HFFc6 (cell line): ENCODE results near the gene DISP2. TPM values are rescaled to one million over a fixed set of nuclear protein-coding genes. Genes with fewer than 3 reads are reported as not detected.
A peak's percentile ranks its signal among the peaks of the same experiment; 100 is the strongest.

ENCODE experiments used
- DNase-seq: peaks from one replicate; pipeline ENCODE4 v3.0.0-alpha.2; 2018
- H3K27ac Mint-ChIP-seq: 2 replicates; pipeline ENCODE4 v1.8.0; 2020; ENCODE audit warnings: mild to moderate bottlenecking, mixed read lengths
- H3K27me3 Mint-ChIP-seq: 2 replicates; pipeline ENCODE4 v1.8.0; 2021; ENCODE audit warnings: mild to moderate bottlenecking, moderate library complexity, mixed read lengths; ENCODE audit not compliant: insufficient read depth
- H3K36me3 Mint-ChIP-seq: 2 replicates; pipeline ENCODE4 v1.8.0; 2021; ENCODE audit warnings: low read depth, mixed read lengths
- H3K4me1 Mint-ChIP-seq: 2 replicates; pipeline ENCODE4 v1.8.0; 2020; ENCODE audit warnings: low read depth, mixed read lengths
- H3K4me3 Mint-ChIP-seq: 2 replicates; pipeline ENCODE4 v1.8.0; 2020; ENCODE audit warnings: mild to moderate bottlenecking, moderate library complexity, mixed read lengths
- H3K9me3 Mint-ChIP-seq: 2 replicates; pipeline ENCODE4 v1.8.0; 2020; ENCODE audit warnings: mild to moderate bottlenecking, mixed read lengths
- CTCF ChIP-seq: fragments of 200-600 bp; sonication (generic); IDR thresholded peaks from 2 replicates; pipeline ENCODE4 v1.5.0; 2021; ENCODE audit warnings: antibody characterized with exemption, mild to moderate bottlenecking
- total RNA-seq, 6 experiments: library from RNA; stranded (reverse); fragmentation: NEBNext Ultra II Directional; extraction: Animal tissue kit (Norgen Biotek cat#: 25700); gene quantifications; 2 replicates in 1 of 6; 3 replicates in 5 of 6; pipeline ENCODE4 v1.2.3, GENCODE V29; 2021

DISP2 gene
- total RNA-seq, 6 experiments from 2014 or later = 0.03 to 0.26 (median 0.21) TPM

GRCh38 chr15:40329804-40330203 is 28.2 kb upstream of the DISP2 start:
- no peak for DNase-seq
- Mint-ChIP-seq H3K4me1 (peaks cover 81% of the 10 kb centered on the region), H3K9me3 (no peaks in the 10 kb centered on the region)

GRCh38 chr15:40330368-40330836 is 27.6 kb upstream of the DISP2 start:
- Mint-ChIP-seq H3K9me3 (no peaks in the 10 kb centered on the region), H3K27ac (no peak overlapping the region; the same call in 1 of the 2 replicates), H3K4me3 (no peak overlapping the region), H3K27me3 (peaks cover 7% of the 10 kb centered on the region), H3K4me1 (peaks cover 75% of the 10 kb centered on the region), H3K36me3 (peaks cover 20% of the 10 kb centered on the region; the same call in 1 of the 2 replicates)
- no peak for DNase-seq
- TF ChIP-seq CTCF = no peak

More at GRCh38 chr15:40329804-40330203, 28.2 kb upstream of the DISP2 start:
- H3K27ac Mint-ChIP-seq = peak overlapping the region; percentile 6; the same call in 1 of the 2 replicates
- H3K36me3 Mint-ChIP-seq = peaks cover 25% of the 10 kb centered on the region; the same call in 1 of the 2 replicates
- peaks cover 7% of the 10 kb centered on the region for H3K27me3 Mint-ChIP-seq
- no peak overlapping the region for H3K4me3 Mint-ChIP-seq
- no peak for TF ChIP-seq CTCF

- peaks cover 7% of the 10 kb centered on the region for H3K27me3 Mint-ChIP-seq
- H3K36me3 Mint-ChIP-seq = peaks cover 16% of the 10 kb centered on the region; the same call in 1 of the 2 replicates
- H3K9me3 Mint-ChIP-seq = no peaks in the 10 kb centered on the region
- DNase-seq = no peak
- peaks cover 74% of the 10 kb centered on the region for H3K4me1 Mint-ChIP-seq
- no peak for TF ChIP-seq CTCF
- H3K27ac Mint-ChIP-seq = no peak overlapping the region; the same call in 1 of the 2 replicates
- H3K4me3 Mint-ChIP-seq = no peak overlapping the region
These were observed 27.0 kb upstream of the DISP2 start for GRCh38 chr15:40331026-40331425.

GRCh38 chr15:40331637-40332036 is 26.4 kb upstream of the DISP2 start:
- no peak overlapping the region; the same call in 1 of the 2 replicates for H3K27ac Mint-ChIP-seq
- DNase-seq = no peak
- H3K36me3 Mint-ChIP-seq = peaks cover 15% of the 10 kb centered on the region; the same call in 1 of the 2 replicates
- no peaks in the 10 kb centered on the region for H3K9me3 Mint-ChIP-seq
- TF ChIP-seq CTCF = no peak
- peaks cover 7% of the 10 kb centered on the region for H3K27me3 Mint-ChIP-seq
- peaks cover 68% of the 10 kb centered on the region for H3K4me1 Mint-ChIP-seq
- H3K4me3 Mint-ChIP-seq = no peak overlapping the region; the same call in 1 of the 2 replicates

DNA sequence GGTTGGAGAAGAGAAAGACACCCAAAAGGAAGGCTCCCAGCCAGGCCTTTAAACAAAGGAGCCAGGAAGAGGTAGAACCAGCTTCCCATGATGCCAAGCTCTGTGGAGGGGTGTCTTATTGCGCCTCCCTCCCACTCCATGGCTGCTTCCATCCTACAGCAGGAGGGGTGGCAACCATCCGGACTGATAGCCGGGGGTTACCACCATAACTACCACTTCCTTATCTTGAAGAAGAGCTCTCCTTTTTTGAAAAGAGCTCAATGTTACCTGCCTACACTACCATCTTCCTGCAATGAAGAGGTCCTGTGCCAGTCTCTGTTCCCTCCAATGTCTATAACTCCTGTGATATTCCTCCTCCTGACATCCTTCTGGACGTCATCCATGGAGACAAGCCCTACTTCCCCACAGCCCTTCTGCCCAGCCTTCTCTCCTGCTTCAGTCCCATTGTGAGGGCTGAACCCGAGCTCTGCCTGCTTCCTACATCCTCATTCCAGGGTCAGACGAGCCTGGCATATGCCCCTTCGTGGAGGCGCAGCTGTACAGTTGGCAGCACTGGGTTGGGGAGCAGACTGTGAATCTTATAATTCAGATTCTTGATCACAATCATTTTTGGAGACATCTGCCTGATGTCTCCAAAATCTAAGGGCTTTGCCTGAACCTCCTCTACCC is 25.8 kb upstream of the DISP2 start:
- Mint-ChIP-seq H3K9me3 (no peaks in the 10 kb centered on the region), H3K36me3 (peaks cover 15% of the 10 kb centered on the region; the same call in 1 of the 2 replicates), H3K4me3 (no peak overlapping the region; the same call in 1 of the 2 replicates), H3K27ac (peak overlapping the region; percentile 69; the same call in 1 of the 2 replicates), H3K27me3 (peaks cover 7% of the 10 kb centered on the region), H3K4me1 (peaks cover 62% of the 10 kb centered on the region)
- no peak for DNase-seq
- TF ChIP-seq CTCF = no peak
